ENCODE data around the gene GNPAT.

Gene GNPAT

GRCh38 chr1:231213831-231214573 is 27.0 kb upstream of the GNPAT start:
- DNase-seq = no peak

GRCh38 chr1:231214918-231215680 is 25.9 kb upstream of the GNPAT start:
- no peak for DNase-seq

- no peak for DNase-seq
Observed at GRCh38 chr1:231215681-231216385, 25.2 kb upstream of the GNPAT start.

- DNase-seq = no peak
Observed at GRCh38 chr1:231216498-231216897, 24.5 kb upstream of the GNPAT start.

GRCh38 chr1:231217056-231217455 is 24.0 kb upstream of the GNPAT start:
- DNase-seq = no peak

GRCh38 chr1:231218078-231218477 is 22.9 kb upstream of the GNPAT start:
- DNase-seq = no peak

GRCh38 chr1:231219422-231220401 is 21.3 kb upstream of the GNPAT start:
- no peak for DNase-seq

- no peak for DNase-seq
Observed at GRCh38 chr1:231220801-231221200, 20.2 kb upstream of the GNPAT start.

- no peak for DNase-seq
Observed at GRCh38 chr1:231226156-231226555, 14.9 kb upstream of the GNPAT start.

- no peak for DNase-seq
Observed at GRCh38 chr1:231231511-231231910, 9.5 kb upstream of the GNPAT start.

GRCh38 chr1:231232870-231233734 is 7.9 kb upstream of the GNPAT start:
- no peak for DNase-seq

GRCh38 chr1:231233735-231234417 is 7.1 kb upstream of the GNPAT start:
- no peak for DNase-seq

GRCh38 chr1:231234506-231234905 is 6.5 kb upstream of the GNPAT start:
- no peak for DNase-seq

GRCh38 chr1:231235526-231236207 is 5.3 kb upstream of the GNPAT start:
- no peak for DNase-seq

- DNase-seq = no peak
Observed at GRCh38 chr1:231236208-231236591, 4.8 kb upstream of the GNPAT start.

GRCh38 chr1:231236938-231237337 is 4.1 kb upstream of the GNPAT start:
- DNase-seq = no peak

GRCh38 chr1:231238298-231238697 is 2.7 kb upstream of the GNPAT start:
- DNase-seq = no peak

- no peak for DNase-seq
Observed at GRCh38 chr1:231240531-231240882, 505 bp upstream of the GNPAT start.

- no peak for DNase-seq
Observed at GRCh38 chr1:231241750-231242149, 738 bp downstream of the GNPAT start.

GRCh38 chr1:231242516-231243198 is 1.6 kb downstream of the GNPAT start:
- no peak for DNase-seq
